HL-60/S4 treated with retinoic acid at 250 ng/mL for 4 days and 3 days (cell line): ENCODE results near the gene G3BP2.
"Not testable (repeated sequence)": the region's sequence is repeated elsewhere in the genome, so short reads cannot be mapped to it uniquely, and the experiment has no call there.

Source experiments
- in situ Hi-C: fragments of 300-500 bp; cut with MboI; formaldehyde crosslinking; loops from 2 replicates; pipeline ENCODE4 v1.7.0; 2022; ENCODE audit warnings: low sequenced_read_pairs

The G3BP2 gene

DNA sequence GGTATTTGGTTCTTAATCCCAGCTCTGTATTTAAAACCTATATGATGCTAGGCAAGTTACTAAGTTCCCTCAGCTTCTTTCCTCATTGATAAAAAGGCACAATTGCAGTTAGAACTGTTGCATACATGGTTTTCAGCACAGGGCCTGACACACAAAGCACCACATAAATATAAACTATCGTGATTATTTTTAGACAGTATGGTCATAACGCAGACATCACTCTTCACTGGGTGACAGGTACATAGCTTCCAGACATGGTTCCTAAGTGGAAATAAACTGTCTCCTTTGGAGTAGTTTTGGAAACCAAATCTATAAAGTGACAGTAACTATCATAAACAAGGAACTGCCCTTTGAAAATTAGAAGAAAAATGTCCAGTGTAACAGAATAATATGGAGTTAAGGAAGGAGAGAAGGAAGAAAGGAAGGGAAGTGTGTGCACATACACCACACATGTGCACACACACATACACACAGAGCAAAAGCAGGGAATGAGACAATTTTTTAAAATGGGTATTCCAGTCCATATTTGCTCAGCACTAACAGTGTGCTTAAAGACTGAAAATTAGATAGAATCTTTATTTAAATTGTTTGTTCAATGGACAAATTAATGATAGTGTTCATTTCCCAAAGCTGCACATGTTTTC, 12.5 kb upstream of the G3BP2 start:
- in situ Hi-C loops: no loop called here

DNA sequence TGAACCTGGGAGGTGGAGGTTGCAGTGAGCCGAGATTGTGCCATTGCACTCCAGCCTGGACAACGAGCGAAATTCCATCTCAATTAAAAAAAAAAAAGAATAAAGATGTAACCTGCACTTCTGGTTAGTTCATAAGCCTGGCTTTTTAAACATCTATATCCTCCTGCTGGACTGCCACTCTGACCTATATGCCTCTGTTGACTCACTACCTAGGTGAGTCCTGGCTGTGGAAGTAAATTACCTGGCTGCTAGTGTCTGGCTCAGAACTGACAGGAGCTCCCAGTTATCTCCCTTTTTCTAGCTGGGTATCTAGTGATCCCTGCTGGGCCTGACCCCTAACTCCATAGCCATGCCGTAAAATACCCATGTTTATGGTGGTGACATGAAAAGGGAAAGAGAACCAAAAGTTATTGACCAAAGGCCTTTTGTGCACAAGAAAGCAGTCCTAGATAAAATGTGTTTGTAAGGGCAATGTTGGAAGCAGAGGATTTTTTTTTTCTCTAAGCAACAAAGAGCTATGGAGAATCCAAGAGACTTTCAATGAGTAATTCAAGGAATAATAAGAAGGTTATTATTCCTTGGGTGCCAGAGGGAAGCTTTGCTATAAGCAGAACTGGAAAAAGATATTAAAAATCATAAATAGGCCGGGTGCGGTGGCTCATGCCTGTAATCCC, 10.4 kb upstream of the G3BP2 start:
- in situ Hi-C loops: no loop called here

DNA sequence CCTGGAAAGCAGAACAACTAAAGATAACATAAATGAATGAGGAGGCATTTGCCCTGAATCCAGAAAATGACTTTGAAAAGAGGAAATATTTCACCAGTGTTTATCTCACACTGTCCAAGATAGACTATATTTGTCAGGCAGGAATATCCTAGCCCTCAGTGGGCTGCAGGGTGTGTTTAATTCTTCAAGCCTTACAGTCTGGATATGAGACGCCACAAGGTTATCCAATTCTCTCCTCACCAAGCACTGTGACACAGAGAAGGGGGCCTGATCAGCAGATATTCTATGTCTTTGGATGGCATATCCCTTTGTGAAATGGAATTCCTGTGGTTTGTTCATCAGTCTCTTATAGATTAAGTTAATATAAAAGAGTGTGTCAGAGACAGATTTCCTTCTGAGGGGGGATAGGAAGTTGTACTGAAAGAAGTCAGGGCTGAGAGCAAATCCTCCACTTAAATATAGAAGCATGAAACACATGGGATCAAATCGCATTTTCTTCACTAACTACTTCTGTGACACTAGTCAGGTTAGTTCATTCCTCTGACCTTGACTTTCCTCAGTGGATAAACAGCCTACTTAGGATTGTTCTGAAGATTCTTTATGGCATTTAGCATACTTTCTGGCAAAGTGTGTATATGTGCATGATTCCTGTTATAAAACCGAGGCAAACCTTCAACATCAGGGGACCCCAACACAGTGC, 6.8 kb upstream of the G3BP2 start:
- in situ Hi-C loops: no loop called here

DNA sequence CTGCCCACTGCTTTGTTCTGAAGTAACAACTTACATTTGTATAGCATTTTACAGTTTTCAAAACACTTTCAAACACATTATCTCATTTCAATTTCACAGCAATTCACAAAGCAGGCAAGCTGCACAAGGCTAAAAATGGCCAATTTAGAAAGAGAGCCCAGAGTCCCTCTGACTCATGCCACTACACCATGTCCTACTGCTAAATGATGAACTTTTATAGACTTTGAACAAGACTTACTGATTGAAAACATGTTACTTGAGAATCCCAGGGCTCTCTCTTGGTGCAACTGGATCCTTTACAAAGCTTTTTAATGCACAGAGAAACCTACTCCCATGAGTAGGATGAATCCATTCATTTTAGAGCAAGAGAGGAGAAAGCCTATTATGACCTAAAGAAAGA, 5.8 kb upstream of the G3BP2 start:
- in situ Hi-C loops: no loop called here

DNA sequence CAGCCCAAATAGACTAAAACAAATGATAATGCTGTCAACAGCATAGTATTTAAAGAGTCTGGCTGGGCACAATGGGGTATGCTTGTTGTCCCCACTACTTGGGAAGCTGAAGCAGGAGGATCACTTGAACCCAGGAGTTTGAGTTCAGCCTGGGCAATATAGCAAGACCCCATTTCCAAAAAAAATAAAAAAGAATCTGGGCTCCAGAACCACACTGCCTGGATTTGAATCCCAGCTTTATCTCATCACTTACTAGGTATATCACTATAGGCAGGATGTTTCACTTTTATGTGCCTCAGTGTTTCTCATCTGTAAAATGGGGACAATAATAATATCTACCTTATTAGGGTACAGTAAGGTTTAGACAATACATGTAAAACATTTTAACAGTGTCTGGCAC, 5.3 kb upstream of the G3BP2 start:
- in situ Hi-C loops: no loop called here

DNA sequence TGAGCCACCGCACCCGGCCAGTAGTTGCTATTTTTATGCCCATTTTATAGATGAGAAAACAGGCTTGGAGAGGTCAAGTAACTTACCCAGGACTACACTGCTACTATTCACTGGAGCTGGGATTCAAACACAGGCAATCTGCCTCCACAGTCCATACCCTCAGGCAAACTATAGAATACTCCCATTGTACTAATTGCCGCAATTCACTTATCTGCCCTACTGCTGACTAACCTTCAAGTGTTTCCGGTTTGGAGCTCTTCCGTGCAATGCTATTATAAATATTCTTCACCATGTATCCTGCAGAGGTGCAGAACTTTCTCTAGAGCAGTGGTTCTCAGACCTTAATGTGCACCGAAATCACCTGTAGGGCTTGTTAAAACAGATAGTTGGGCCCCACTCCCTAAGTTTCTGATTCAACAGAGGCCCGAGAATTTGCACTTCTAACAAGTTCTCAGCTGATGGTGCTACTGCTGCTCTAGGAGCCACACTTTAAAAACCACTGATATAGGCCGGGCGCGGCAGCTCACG, 1.9 kb upstream of the G3BP2 start:
- in situ Hi-C loops: no loop called here

DNA sequence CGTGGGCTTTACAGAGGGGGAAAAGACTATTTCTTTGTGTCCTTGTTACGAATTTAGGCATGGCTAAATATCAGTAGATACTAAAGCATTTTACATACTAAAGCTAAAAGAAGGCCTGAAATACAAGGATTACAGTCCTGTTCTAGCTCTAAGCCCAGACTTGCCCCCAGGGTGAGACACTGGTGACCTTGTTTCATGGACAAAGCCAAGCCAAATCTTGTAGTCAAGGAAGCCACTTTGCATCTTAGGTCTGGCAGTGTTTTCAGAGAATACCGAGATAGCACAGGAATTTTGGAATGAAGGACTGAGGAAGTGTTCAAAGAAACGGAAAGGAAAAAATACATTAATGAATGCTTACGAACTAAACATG, 733 bp upstream of the G3BP2 start:
- in situ Hi-C loops: no loop called here

DNA sequence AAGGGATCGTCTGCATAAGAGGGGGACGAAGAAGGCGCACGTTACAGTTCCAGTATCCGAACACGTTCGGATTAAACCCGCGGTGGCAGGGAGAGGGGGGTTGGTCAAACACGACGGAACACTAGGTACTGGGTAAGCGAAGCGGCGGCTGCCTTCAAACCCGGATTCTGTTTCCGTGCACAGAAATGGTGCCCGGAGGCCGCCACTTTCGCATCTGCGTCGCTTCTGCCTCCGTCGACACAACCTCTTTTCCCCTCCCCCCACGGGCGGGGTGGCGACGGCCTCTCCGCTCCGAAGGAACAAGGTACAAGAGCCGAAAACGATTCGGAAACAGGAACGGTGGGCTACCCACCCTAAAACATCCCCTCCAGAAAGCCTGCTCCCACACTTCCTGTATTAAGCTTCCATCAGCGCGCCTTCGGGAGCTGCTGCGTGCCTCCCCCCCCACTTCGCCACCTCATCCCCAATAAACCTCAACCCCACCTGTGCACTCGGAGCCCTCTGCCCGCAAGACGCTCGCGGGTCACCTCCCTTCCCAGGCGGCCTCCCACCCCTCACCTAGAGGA, 667 bp downstream of the G3BP2 start:
- in situ Hi-C loops: no loop called here

DNA sequence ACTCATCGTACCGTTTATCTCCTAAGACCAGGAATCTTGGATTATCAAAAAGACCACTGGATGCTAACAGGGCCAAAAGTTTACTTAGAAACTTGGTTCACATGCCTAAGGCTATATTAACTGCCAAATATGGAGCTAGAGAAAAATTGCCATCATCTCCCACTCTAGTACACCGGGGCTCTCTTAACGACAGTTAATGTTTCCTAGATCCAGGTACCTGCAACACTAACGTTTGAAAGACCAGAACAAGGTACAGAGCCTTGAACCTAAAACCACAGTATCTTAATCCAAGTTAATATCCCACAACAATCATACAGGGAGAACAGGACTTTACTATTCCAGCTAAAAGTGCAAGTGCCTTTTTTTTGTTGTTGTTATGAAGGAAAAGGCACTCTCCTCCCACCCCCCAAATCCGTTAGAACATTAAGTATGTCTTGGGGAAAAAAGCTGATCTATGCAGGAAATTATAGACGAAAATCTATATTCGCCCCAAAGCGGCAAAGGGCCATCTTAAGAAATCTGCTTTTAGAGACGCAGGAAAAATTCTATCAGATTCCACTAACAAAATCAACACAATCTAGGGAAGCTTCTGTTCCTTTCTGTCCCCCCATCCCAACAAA, 1.3 kb downstream of the G3BP2 start:
- in situ Hi-C loops: no loop called here

DNA sequence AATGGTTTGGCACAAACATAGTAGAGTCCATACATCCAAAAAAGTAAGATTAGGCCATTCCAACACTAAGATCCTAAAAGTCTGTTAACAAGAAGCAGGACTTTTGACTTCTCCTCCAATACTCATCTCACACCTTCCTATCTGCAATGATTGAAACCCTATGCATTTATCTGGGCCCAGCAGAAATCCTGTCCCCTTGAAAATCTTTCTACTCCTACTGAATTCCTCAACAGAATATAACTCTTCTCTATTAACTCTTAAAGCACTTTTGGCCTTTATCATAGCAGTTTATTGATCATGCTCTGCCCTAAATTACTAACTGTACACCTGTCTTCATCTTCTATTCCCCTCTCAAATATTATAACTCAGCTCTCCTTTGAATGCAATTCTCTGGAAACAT, 4.6 kb downstream of the G3BP2 start:
- in situ Hi-C loops: no loop called here

DNA sequence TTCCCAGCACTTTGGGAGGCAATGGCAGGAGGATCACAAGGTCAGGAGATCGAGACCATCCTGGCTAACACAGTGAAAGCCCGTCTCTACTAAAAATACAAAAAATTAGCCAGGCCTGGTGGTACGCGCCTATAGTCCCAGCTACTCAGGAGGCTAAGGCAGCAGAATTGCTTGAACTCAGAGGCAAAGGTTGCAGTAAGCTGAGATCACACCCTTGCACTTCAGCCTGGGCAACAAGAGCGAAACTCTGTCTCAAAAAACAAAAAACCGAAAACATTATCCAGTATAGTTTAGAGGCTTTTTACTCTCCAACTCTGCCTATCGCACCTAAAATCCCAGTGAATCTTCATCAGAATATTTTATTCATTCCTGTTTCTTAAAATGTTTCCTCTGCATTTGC, 5.6 kb downstream of the G3BP2 start:
- in situ Hi-C loops: not testable (repeated sequence)

DNA sequence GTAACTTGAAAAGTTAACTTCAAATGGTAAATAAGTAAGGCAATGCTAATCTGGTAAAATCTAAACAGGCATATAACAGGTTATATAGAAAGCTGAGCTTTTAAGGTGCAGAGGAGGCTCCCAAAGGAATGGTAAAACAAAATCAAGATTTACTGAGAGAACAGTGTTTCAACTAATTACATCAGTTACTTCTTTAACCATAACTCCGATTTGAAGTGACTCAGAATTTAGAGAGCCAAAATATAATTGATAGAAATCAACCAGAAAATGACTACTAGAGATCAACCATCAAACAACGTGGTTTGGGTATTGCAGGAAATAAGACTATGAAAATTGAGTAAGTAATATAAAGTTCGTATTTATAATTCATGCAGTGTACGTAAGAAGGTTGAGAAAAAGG, 6.9 kb downstream of the G3BP2 start:
- in situ Hi-C loops: no loop called here

DNA sequence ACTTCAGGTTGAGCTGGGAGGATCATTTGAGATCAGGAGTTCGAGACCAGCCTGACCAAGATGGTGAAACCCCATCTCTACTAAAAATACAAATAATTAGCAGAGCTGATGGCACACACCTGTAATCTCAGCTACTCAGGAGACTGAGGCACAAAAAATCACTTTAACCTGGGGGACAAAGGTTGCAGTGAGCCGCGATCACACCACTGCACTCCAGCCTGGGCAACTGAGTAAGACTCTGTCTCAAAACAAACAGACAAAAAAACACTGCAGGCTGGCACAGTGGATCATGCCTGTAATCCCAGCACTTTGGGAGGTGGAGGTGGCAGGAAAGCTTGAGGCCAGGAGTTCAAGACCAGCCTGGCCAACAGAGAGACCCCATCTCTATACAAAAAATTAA, 8.6 kb downstream of the G3BP2 start:
- in situ Hi-C loops: not testable (repeated sequence)

DNA sequence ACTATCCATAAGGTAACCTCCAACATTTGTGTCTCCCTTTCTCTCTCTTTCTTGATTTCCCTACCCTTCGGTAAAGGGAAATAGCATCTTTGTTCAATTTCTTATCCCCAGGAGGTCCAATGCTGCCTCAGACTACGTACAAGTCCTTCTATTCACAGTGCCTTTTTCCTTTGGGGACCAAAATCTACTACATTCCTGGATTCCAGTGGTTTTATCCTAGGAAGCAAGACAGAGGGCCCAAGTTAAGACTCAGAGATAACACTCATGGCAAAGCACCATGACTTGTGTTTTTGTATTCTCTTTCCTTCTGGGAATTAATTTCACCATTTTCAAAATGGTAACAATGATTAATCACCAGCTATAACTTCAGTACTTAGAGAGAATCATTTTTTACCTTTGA, 10.6 kb downstream of the G3BP2 start:
- in situ Hi-C loops: no loop called here

DNA sequence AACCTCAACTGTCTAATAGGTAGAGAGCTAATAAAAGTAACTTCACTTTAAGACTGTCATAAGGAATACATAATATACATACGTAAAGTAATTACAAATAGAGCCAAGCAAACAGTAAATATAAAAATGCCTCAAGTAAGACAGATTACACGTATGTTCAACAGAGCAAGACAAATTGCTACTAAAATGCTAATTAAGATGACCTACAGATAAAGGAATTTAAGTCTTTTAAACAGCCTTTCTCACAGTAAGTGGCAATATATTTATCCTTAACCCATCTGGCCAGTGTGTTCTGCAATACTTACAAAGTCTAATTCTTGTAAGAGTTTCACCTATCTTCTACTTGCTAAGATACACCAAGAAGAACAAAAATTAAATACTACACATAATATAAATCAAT, 12.7 kb downstream of the G3BP2 start:
- in situ Hi-C loops: no loop called here

DNA sequence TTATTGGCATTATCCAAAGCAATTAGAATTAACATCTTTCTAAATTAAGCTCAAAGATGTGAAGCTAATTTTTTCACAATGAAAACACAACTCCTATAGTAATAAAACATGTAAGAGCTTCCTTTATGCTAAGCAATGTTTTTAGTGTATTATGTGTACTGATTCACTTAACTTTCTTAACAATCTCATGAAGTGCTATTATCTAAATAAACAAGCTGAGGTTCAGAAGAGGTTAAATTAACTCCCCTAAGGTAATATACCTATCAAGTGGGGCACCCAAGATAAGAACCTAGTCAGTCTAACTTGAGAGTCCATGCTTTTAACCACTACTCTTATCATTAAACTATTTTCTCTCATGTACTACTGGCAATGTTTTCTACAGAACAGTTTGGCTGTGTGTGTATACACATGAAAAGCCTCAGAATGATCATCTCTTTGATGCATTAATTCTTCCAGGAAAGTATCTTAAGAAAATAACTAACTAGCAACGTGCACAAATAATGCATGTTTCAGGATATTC, 13.6 kb downstream of the G3BP2 start:
- in situ Hi-C loops: no loop called here

DNA sequence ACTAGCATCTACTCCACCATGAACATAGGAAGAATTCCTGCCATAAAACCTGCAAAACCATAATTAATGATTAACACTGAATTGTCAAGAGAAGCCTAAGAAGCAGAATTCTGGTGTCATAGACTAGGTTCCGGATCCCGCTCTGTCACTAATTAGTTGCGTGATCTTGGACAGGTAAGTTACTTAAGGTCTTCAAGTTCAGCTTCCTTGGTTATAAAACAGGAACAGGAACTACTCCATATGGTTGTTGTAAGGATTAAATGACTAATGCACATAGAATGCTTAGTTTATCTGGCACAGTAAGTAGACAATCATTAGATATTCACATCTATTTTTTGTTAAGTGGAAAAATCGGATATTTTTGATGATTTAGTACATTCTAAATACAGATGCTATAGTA, 14.3 kb downstream of the G3BP2 start:
- in situ Hi-C loops: no loop called here

DNA sequence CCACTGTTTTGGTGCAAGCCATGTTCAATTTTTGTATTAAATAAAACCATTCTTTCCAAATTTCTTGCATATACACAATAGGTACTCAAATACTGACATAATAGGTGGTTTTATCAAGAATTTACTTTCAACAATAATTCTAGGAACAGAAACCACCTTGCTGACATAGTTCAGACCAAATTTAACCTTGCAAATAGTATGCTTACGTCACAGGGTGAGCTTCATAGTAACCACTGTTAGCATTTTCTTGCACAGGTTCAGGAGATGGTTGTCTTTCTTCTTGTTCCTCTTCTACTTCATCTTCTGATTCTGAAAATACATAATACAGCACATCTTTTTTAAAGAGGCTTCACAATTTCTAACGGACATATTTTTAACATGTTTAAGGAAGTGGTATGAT, 17.6 kb downstream of the G3BP2 start:
- in situ Hi-C loops: no loop called here

DNA sequence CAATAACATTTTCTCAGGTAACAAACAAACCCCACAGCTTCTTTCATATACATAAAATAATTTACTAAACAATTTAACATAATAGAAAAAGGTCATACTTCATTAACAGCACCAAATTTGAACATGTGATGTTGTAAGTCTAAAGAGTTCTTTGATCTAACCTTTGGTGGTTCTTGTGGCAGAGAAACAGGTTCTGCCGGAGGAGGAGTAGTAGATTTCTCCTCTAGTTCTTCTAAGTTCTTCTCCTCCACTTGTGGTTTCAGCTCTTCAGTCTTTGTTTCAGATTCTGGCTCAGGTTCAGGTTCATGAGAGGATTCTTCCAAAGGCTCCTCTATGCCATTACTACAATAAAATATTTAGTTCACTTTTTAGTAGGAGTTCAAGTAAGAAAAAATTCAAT, 18.3 kb downstream of the G3BP2 start:
- in situ Hi-C loops: no loop called here

DNA sequence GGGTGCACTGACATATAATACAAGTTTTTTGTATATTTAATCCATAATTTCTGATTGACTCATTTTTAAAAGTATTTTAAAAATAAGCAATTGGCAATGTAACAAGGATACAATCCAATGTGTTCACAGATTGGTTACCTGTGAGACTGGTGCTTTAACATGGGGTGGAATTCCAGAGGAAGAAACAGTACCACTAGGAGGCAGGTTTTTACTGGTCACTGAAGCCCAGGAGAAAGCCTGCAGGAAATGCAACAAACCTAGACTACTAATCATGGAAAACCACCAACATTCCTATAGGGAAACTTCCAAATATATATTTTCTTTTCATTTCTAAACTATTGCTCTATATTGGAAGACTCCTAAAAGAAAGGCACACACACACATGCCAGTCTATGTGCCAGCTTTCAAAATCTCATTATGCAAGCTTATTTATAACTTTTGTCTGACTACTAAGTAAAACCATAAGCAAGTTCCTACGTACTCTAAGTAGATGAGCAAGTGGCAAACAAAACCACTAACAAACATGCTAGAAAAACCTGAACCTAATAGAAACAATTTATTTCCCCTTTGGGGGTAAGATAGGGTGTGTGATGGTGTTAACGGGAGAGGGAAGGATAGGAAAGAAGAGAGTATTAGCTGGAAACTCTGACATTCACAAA, 19.2 kb downstream of the G3BP2 start:
- in situ Hi-C loops: no loop called here

DNA sequence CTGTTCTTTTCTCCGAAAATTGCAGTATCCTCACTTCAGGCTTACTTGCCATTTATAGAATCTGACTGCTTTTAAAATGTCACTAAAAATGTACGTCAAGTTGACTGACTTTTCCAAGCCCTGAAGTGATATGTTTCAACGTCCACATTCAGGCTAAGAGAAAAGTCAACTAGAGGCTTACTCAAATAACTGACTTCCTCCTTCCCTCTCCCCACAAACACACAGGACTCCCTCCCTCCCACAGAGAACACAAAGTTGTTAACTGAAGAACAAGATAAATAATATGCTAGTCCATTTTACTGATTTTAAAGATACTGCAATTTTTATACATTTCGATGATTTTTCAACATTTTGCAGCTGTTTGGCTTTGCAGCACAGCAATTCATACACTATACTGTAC, 29.1 kb downstream of the G3BP2 start:
- in situ Hi-C loops: no loop called here
